Measurements from ENCODE around the gene CA12. TPM values are rescaled to one million over a fixed set of nuclear protein-coding genes. Genes with fewer than 3 reads are reported as not detected.

Gene CA12
- total and polyA plus RNA-seq, 2 donors (not counting 3 experiments of a cell fraction or from before 2014, with no cell fraction given) = 1.1 to 5.9 TPM

DNA sequence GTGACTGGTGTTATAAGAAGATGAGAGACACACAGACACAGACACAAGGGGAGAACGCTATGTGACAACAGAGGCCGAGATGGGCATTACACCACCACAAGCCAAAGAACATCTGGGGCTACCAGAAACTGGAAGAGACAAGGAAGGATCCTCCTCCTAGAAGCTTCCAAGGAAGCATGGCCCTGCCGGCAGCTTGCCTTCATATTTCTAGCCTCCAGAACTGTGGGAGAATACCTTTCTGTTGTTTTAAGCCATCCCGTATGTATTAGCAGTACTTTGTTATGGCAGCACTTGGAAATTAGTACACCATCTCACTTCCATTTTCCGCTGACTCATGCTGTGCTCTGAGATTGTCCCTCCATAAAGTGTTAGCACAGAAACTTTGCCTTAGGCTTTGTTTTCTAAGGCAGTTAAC is 38.7 kb upstream of the CA12 start:
- H3K4me3 ChIP-seq (replicated peaks in 1 of 3; ENCODE audit: insufficient read depth in 1 of 3, low read depth in 1 of 3, low read length in 3 of 3) = no peak overlapping the region
- no peak overlapping the region for H3K27ac ChIP-seq (ENCODE audit: insufficient read depth, low read depth, low read length)
- H3K9me3 ChIP-seq (replicated peaks; ENCODE audit: control insufficient read depth, insufficient read depth, low read length) = no peaks in the 10 kb centered on the region
- no peak overlapping the region for H3K4me2 ChIP-seq (ENCODE audit: insufficient read depth, low read length)
- DNase-seq (ENCODE audit: low read depth, low spot score) (peak; percentile 57), FAIRE-seq (peak; percentile 35)
- H4K20me1 ChIP-seq (replicated peaks; ENCODE audit: control insufficient read depth, extremely low read depth, insufficient read depth, low read length) = no peaks in the 10 kb centered on the region
- dilution Hi-C loops (cut with MboI; ENCODE audit: extremely low pct_ligation_motif_present, low sequenced_read_pairs) (no loop called here), intact Hi-C loops (cut with micrococcal nuclease) (no loop called here)
- H3K36me3 ChIP-seq (ENCODE audit: control insufficient read depth in 2 of 2, extremely low read depth in 1 of 2, insufficient read depth in 2 of 2, low read length in 2 of 2) = no peaks in the 10 kb centered on the region
- no peaks in the 10 kb centered on the region for H3K4me1 ChIP-seq (ENCODE audit: control insufficient read depth, extremely low read depth, insufficient read depth, low read length)
- H3K27me3 ChIP-seq (ENCODE audit: control insufficient read depth in 2 of 2, insufficient read depth in 2 of 2, low read length in 2 of 2) = no peaks in the 10 kb centered on the region
- no peak overlapping the region for H3K9ac ChIP-seq (replicated peaks; ENCODE audit: extremely low read depth, insufficient read depth, low read length)
- BruUV-seq (replicated peaks) = no TSS peak
- CTCF ChIA-PET = no interaction called here
- TF ChIP-seq POLR2A (IDR thresholded peaks at IDR 0.05; ENCODE audit: low read depth, low read length) (no peak), GATA2 (IDR thresholded peaks at IDR 0.05; ENCODE audit: insufficient read depth, insufficient read length, low read depth, low read length) (no peak), MYC (IDR thresholded peaks at IDR 0.05; ENCODE audit: low read depth, low read length) (no peak), POLR2AphosphoS5 (IDR thresholded peaks at IDR 0.05; ENCODE audit: insufficient read depth, low read depth, low read length) (no peak), FOS (IDR thresholded peaks at IDR 0.05; ENCODE audit: borderline replicate concordance, insufficient read depth, low read length) (no peak), JUN (IDR thresholded peaks at IDR 0.05; ENCODE audit: borderline replicate concordance, insufficient read depth, insufficient read length, low read depth) (no peak), EZH2 (IDR thresholded peaks at IDR 0.05; ENCODE audit: borderline replicate concordance, low read depth, low read length, severe bottlenecking) (no peak)
- TF ChIP-seq, protein P1, sequence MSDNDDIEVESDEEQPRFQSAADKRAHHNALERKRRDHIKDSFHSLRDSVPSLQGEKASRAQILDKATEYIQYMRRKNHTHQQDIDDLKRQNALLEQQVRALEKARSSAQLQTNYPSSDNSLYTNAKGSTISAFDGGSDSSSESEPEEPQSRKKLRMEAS (IDR thresholded peaks at IDR 0.05; ENCODE audit: insufficient read depth, insufficient read length) = no peak
- TF ChIP-seq, protein P2, sequence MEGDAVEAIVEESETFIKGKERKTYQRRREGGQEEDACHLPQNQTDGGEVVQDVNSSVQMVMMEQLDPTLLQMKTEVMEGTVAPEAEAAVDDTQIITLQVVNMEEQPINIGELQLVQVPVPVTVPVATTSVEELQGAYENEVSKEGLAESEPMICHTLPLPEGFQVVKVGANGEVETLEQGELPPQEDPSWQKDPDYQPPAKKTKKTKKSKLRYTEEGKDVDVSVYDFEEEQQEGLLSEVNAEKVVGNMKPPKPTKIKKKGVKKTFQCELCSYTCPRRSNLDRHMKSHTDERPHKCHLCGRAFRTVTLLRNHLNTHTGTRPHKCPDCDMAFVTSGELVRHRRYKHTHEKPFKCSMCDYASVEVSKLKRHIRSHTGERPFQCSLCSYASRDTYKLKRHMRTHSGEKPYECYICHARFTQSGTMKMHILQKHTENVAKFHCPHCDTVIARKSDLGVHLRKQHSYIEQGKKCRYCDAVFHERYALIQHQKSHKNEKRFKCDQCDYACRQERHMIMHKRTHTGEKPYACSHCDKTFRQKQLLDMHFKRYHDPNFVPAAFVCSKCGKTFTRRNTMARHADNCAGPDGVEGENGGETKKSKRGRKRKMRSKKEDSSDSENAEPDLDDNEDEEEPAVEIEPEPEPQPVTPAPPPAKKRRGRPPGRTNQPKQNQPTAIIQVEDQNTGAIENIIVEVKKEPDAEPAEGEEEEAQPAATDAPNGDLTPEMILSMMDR (IDR thresholded peaks at IDR 0.05; ENCODE audit: extremely low read depth in 1 of 2, insufficient read depth in 1 of 2, low read depth in 1 of 2, low read length in 2 of 2) = no peak
- no peaks in the 10 kb centered on the region for H3K79me2 ChIP-seq (ENCODE audit: control insufficient read depth, insufficient read depth, low read length)
- peak overlapping the region; percentile 87 for H2AFZ ChIP-seq (ENCODE audit: low read depth, low read length)
- no peaks in the 10 kb centered on the region for H3K9me1 ChIP-seq (replicated peaks; ENCODE audit: control insufficient read depth, extremely low read depth, insufficient read depth, low read length)
- POLR2A ChIA-PET = no interaction called here

Measured in endothelial cell of umbilical vein (primary cell).